HEK293 (cell line): ENCODE results near the gene STK4.

ENCODE experiments used
- HOXC10 ChIP-seq: sonication (generic); formaldehyde crosslinking; IDR thresholded peaks from 2 replicates; pipeline ENCODE4 v1.8.1; 2023; ENCODE audit warnings: mild to moderate bottlenecking, missing genetic modification reagents
- MEIS1 ChIP-seq: sonication (generic); formaldehyde crosslinking; IDR thresholded peaks from 2 replicates; pipeline ENCODE4 v1.8.1; 2022; ENCODE audit warnings: missing genetic modification reagents, mild to moderate bottlenecking, borderline replicate concordance
- YY1 ChIP-seq: fragments of 450-650 bp; formaldehyde crosslinking; IDR thresholded peaks from 2 replicates; pipeline ENCODE4 v1.5.1; 2018; ENCODE audit warnings: missing biosample characterization, missing genetic modification characterization
- ZNF274 ChIP-seq, 2 experiments: fragments of 200-500 bp in 1 of 2; fragments of 450-650 bp in 1 of 2; sonication (Bioruptor generic) in 1 of 2; formaldehyde crosslinking in 1 of 2; IDR thresholded peaks; 2 replicates each; pipeline versions ENCODE4 v1.5.1 to v1.6.1; 2014 to 2016; ENCODE audit warnings: borderline replicate concordance in 1 of 2, inconsistent platforms in 1 of 2, low read length in 1 of 2, missing biosample characterization in 1 of 2, missing genetic modification characterization in 1 of 2
- ZNF302 ChIP-seq: fragments of 450-650 bp; formaldehyde crosslinking; IDR thresholded peaks from 2 replicates; pipeline ENCODE4 v1.5.1; 2016; ENCODE audit warnings: missing biosample characterization, missing genetic modification characterization, low read depth
- ZNF311 ChIP-seq: fragments of 450-650 bp; formaldehyde crosslinking; IDR thresholded peaks from 2 replicates; pipeline ENCODE4 v1.5.1; 2017; ENCODE audit warnings: missing biosample characterization, missing genetic modification characterization, borderline replicate concordance
- ZNF571 ChIP-seq: fragments of 450-650 bp; formaldehyde crosslinking; IDR thresholded peaks from 2 replicates; pipeline ENCODE4 v1.5.0; 2017; ENCODE audit warnings: missing biosample characterization, missing genetic modification characterization
- ZNF660 ChIP-seq: fragments of 450-650 bp; IDR thresholded peaks from 2 replicates; pipeline ENCODE4 v1.5.1; 2018; ENCODE audit warnings: missing biosample characterization, mild to moderate bottlenecking, missing genetic modification characterization
- ZNF747 ChIP-seq: fragments of 450-650 bp; formaldehyde crosslinking; IDR thresholded peaks from 2 replicates; pipeline ENCODE4 v1.5.1; 2016; ENCODE audit warnings: missing biosample characterization, missing genetic modification characterization
- TF ChIP-seq, protein P1 (sequence below): sonication (generic); formaldehyde crosslinking; IDR thresholded peaks from 2 replicates; pipeline ENCODE4 v1.8.1; 2022; ENCODE audit warnings: mild to moderate bottlenecking, moderate library complexity, missing genetic modification reagents
- TF ChIP-seq, protein P2 (sequence below): fragments of 450-650 bp; formaldehyde crosslinking; IDR thresholded peaks from 2 replicates; pipeline ENCODE4 v1.5.1; 2016; ENCODE audit warnings: missing biosample characterization, missing genetic modification characterization
- TF ChIP-seq, protein P3 (sequence below): fragments of 450-650 bp; formaldehyde crosslinking; IDR thresholded peaks from 2 replicates; pipeline ENCODE4 v1.5.1; 2016; ENCODE audit warnings: missing biosample characterization, missing genetic modification characterization, low read depth

DNA sequence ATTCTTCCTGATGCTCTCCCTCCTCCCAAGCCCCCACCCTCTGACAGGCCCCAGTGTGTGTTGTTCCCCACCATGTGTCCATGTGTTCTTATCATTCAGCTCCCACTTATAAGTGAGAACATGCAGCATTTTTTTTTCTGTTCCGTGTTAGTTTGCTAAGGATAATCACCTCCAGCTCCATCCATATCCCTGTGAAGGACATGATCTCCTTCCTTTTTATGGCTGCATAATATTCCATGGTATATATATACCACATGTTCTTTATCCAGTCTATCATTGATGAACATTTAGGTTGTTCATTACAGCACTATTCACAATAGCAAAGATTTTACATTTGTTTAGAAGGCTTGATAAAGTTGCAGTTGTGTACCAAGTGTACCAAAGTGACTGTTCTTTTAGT, 76.7 kb downstream of the STK4 start:
- TF ChIP-seq, protein P1, sequence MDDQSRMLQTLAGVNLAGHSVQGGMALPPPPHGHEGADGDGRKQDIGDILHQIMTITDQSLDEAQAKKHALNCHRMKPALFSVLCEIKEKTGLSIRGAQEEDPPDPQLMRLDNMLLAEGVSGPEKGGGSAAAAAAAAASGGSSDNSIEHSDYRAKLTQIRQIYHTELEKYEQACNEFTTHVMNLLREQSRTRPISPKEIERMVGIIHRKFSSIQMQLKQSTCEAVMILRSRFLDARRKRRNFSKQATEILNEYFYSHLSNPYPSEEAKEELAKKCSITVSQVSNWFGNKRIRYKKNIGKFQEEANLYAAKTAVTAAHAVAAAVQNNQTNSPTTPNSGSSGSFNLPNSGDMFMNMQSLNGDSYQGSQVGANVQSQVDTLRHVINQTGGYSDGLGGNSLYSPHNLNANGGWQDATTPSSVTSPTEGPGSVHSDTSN (CRISPR knock-in tag): no peak
- TF ChIP-seq, protein P2, sequence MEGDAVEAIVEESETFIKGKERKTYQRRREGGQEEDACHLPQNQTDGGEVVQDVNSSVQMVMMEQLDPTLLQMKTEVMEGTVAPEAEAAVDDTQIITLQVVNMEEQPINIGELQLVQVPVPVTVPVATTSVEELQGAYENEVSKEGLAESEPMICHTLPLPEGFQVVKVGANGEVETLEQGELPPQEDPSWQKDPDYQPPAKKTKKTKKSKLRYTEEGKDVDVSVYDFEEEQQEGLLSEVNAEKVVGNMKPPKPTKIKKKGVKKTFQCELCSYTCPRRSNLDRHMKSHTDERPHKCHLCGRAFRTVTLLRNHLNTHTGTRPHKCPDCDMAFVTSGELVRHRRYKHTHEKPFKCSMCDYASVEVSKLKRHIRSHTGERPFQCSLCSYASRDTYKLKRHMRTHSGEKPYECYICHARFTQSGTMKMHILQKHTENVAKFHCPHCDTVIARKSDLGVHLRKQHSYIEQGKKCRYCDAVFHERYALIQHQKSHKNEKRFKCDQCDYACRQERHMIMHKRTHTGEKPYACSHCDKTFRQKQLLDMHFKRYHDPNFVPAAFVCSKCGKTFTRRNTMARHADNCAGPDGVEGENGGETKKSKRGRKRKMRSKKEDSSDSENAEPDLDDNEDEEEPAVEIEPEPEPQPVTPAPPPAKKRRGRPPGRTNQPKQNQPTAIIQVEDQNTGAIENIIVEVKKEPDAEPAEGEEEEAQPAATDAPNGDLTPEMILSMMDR (tag by site-specific recombination): no peak
- TF ChIP-seq ZNF311 (no peak), MEIS1 (CRISPR knock-in tag) (no peak), YY1 (tag by site-specific recombination) (no peak), ZNF302 (no peak), ZNF274 (IDR thresholded peaks at IDR 0.05; ENCODE audit: low read length) (no peak), ZNF274 (tag by site-specific recombination; IDR thresholded peaks at IDR 0.05; ENCODE audit: borderline replicate concordance) (no peak), HOXC10 (CRISPR knock-in tag) (no peak), ZNF571 (tag by site-specific recombination) (no peak), ZNF747 (tag by site-specific recombination) (no peak), ZNF660 (tag by site-specific recombination) (no peak)
- TF ChIP-seq, protein P3, sequence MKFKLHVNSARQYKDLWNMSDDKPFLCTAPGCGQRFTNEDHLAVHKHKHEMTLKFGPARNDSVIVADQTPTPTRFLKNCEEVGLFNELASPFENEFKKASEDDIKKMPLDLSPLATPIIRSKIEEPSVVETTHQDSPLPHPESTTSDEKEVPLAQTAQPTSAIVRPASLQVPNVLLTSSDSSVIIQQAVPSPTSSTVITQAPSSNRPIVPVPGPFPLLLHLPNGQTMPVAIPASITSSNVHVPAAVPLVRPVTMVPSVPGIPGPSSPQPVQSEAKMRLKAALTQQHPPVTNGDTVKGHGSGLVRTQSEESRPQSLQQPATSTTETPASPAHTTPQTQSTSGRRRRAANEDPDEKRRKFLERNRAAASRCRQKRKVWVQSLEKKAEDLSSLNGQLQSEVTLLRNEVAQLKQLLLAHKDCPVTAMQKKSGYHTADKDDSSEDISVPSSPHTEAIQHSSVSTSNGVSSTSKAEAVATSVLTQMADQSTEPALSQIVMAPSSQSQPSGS (tag by site-specific recombination): no peak
